ENCODE measurements around the gene CREB3L4.

GRCh38 chr1:153985341-153985912, 17.7 kb downstream of the CREB3L4 start:
- no peak for TF ChIP-seq CTCF (IDR thresholded peaks at IDR 0.05)
- no peak for TF ChIP-seq POLR2AphosphoS5 (IDR thresholded peaks at IDR 0.05; ENCODE audit: low read depth, low read length)
- TF ChIP-seq REST (IDR thresholded peaks at IDR 0.05; ENCODE audit: insufficient read depth in 1 of 2, low read depth in 2 of 2, low read length in 1 of 2) = no peak
- TF ChIP-seq TCF7L2 (IDR thresholded peaks at IDR 0.05; ENCODE audit: low read depth, low read length) = no peak

Measured in Panc1 (cell line).